ENCODE results near the gene GAL3ST1.

Gene GAL3ST1

GRCh38 chr22:30516273-30516672 lies 58.2 kb downstream of the GAL3ST1 start:
- WGBS, 2 experiments, result 95 to 96% methylated on average over 5 to 6 of the region's 6 CpGs
- Histone ChIP-seq H3K27me3 (ENCODE audit: control insufficient read depth, insufficient read depth, low read length, poor library complexity, severe bottlenecking) (no peaks in the 10 kb centered on the region), H3K4me3 (ENCODE audit: insufficient read depth, low read depth, low read length) (no peak overlapping the region), H3K36me3 (ENCODE audit: control insufficient read depth, insufficient read depth, low read length) (no peaks in the 10 kb centered on the region), H3K9me3 (ENCODE audit: control insufficient read depth, low read length) (no peaks in the 10 kb centered on the region), H3K4me1 (ENCODE audit: control insufficient read depth, insufficient read depth, low read length) (no peaks in the 10 kb centered on the region), H3K27ac (ENCODE audit: insufficient read depth, low read depth, low read length, poor library complexity, severe bottlenecking) (no peak overlapping the region)

- no peaks in the 10 kb centered on the region for H3K9me3 ChIP-seq (ENCODE audit: control insufficient read depth, low read length)
- no peaks in the 10 kb centered on the region for H3K4me1 ChIP-seq (ENCODE audit: control insufficient read depth, insufficient read depth, low read length)
- H3K27ac ChIP-seq (ENCODE audit: insufficient read depth, low read depth, low read length, poor library complexity, severe bottlenecking), result no peak overlapping the region
- 75 to 82% methylated on average over 4 of the region's 4 CpGs for WGBS, 2 experiments
- H3K36me3 ChIP-seq (ENCODE audit: control insufficient read depth, insufficient read depth, low read length), result no peaks in the 10 kb centered on the region
- H3K4me3 ChIP-seq (ENCODE audit: insufficient read depth, low read depth, low read length), result no peak overlapping the region
- H3K27me3 ChIP-seq (ENCODE audit: control insufficient read depth, insufficient read depth, low read length, poor library complexity, severe bottlenecking), result no peaks in the 10 kb centered on the region
Observed at GRCh38 chr22:30514252-30514651, 60.2 kb downstream of the GAL3ST1 start.

GRCh38 chr22:30513462-30513861 lies 61.0 kb downstream of the GAL3ST1 start:
- WGBS, 2 experiments, result 92 to 93% methylated on average over 6 of the region's 6 CpGs
- no peaks in the 10 kb centered on the region for H3K4me1 ChIP-seq (ENCODE audit: control insufficient read depth, insufficient read depth, low read length)
- H3K9me3 ChIP-seq (ENCODE audit: control insufficient read depth, low read length), result no peaks in the 10 kb centered on the region
- no peaks in the 10 kb centered on the region for H3K36me3 ChIP-seq (ENCODE audit: control insufficient read depth, insufficient read depth, low read length)
- no peak overlapping the region for H3K4me3 ChIP-seq (ENCODE audit: insufficient read depth, low read depth, low read length)
- no peaks in the 10 kb centered on the region for H3K27me3 ChIP-seq (ENCODE audit: control insufficient read depth, insufficient read depth, low read length, poor library complexity, severe bottlenecking)
- no peak overlapping the region for H3K27ac ChIP-seq (ENCODE audit: insufficient read depth, low read depth, low read length, poor library complexity, severe bottlenecking)

- no peak overlapping the region for H3K4me3 ChIP-seq (ENCODE audit: insufficient read depth, low read depth, low read length)
- no peak overlapping the region for H3K27ac ChIP-seq (ENCODE audit: insufficient read depth, low read depth, low read length, poor library complexity, severe bottlenecking)
- WGBS, 2 experiments, result 91 to 93% methylated on average over 7 of the region's 7 CpGs
- H3K4me1 ChIP-seq (ENCODE audit: control insufficient read depth, insufficient read depth, low read length), result no peaks in the 10 kb centered on the region
- H3K36me3 ChIP-seq (ENCODE audit: control insufficient read depth, insufficient read depth, low read length), result no peaks in the 10 kb centered on the region
- no peaks in the 10 kb centered on the region for H3K9me3 ChIP-seq (ENCODE audit: control insufficient read depth, low read length)
- no peaks in the 10 kb centered on the region for H3K27me3 ChIP-seq (ENCODE audit: control insufficient read depth, insufficient read depth, low read length, poor library complexity, severe bottlenecking)
Observed at GRCh38 chr22:30511911-30512310, 62.6 kb downstream of the GAL3ST1 start.

- Histone ChIP-seq H3K4me3 (ENCODE audit: insufficient read depth, low read depth, low read length) (no peak overlapping the region), H3K27me3 (ENCODE audit: control insufficient read depth, insufficient read depth, low read length, poor library complexity, severe bottlenecking) (no peaks in the 10 kb centered on the region), H3K4me1 (ENCODE audit: control insufficient read depth, insufficient read depth, low read length) (no peaks in the 10 kb centered on the region), H3K9me3 (ENCODE audit: control insufficient read depth, low read length) (no peaks in the 10 kb centered on the region), H3K36me3 (ENCODE audit: control insufficient read depth, insufficient read depth, low read length) (no peaks in the 10 kb centered on the region), H3K27ac (ENCODE audit: insufficient read depth, low read depth, low read length, poor library complexity, severe bottlenecking) (no peak overlapping the region)
- 93 to 94% methylated on average over 9 of the region's 9 CpGs for WGBS, 2 experiments
Observed at GRCh38 chr22:30511109-30511508, 63.4 kb downstream of the GAL3ST1 start.

GRCh38 chr22:30508216-30508615 lies 66.2 kb downstream of the GAL3ST1 start:
- Histone ChIP-seq H3K4me1 (ENCODE audit: control insufficient read depth, insufficient read depth, low read length) (no peaks in the 10 kb centered on the region), H3K27ac (ENCODE audit: insufficient read depth, low read depth, low read length, poor library complexity, severe bottlenecking) (no peak overlapping the region), H3K27me3 (ENCODE audit: control insufficient read depth, insufficient read depth, low read length, poor library complexity, severe bottlenecking) (no peaks in the 10 kb centered on the region), H3K9me3 (ENCODE audit: control insufficient read depth, low read length) (no peaks in the 10 kb centered on the region), H3K36me3 (ENCODE audit: control insufficient read depth, insufficient read depth, low read length) (no peaks in the 10 kb centered on the region), H3K4me3 (ENCODE audit: insufficient read depth, low read depth, low read length) (no peak overlapping the region)
- 71 to 82% methylated on average over 5 of the region's 5 CpGs for WGBS, 2 experiments

GRCh38 chr22:30507670-30508069 lies 66.8 kb downstream of the GAL3ST1 start:
- H3K27me3 ChIP-seq (ENCODE audit: control insufficient read depth, insufficient read depth, low read length, poor library complexity, severe bottlenecking), result no peaks in the 10 kb centered on the region
- H3K9me3 ChIP-seq (ENCODE audit: control insufficient read depth, low read length), result no peaks in the 10 kb centered on the region
- H3K4me1 ChIP-seq (ENCODE audit: control insufficient read depth, insufficient read depth, low read length), result no peaks in the 10 kb centered on the region
- no peak overlapping the region for H3K27ac ChIP-seq (ENCODE audit: insufficient read depth, low read depth, low read length, poor library complexity, severe bottlenecking)
- H3K4me3 ChIP-seq (ENCODE audit: insufficient read depth, low read depth, low read length), result no peak overlapping the region
- H3K36me3 ChIP-seq (ENCODE audit: control insufficient read depth, insufficient read depth, low read length), result no peaks in the 10 kb centered on the region
- WGBS, 2 experiments, result 94 to 96% methylated on average over 2 to 3 of the region's 4 CpGs

GRCh38 chr22:30506507-30506968 lies 67.9 kb downstream of the GAL3ST1 start:
- H3K4me3 ChIP-seq (ENCODE audit: insufficient read depth, low read depth, low read length), result no peak overlapping the region
- no peaks in the 10 kb centered on the region for H3K27me3 ChIP-seq (ENCODE audit: control insufficient read depth, insufficient read depth, low read length, poor library complexity, severe bottlenecking)
- no peaks in the 10 kb centered on the region for H3K9me3 ChIP-seq (ENCODE audit: control insufficient read depth, low read length)
- no peaks in the 10 kb centered on the region for H3K4me1 ChIP-seq (ENCODE audit: control insufficient read depth, insufficient read depth, low read length)
- no peaks in the 10 kb centered on the region for H3K36me3 ChIP-seq (ENCODE audit: control insufficient read depth, insufficient read depth, low read length)
- WGBS, 2 experiments, result 91 to 94% methylated on average over 8 of the region's 8 CpGs
- no peak overlapping the region for H3K27ac ChIP-seq (ENCODE audit: insufficient read depth, low read depth, low read length, poor library complexity, severe bottlenecking)

Data from ectodermal cell (in vitro differentiated cells).